ENCODE results near the gene NPBWR2. TPM values are rescaled to one million over a fixed set of nuclear protein-coding genes. Genes with fewer than 3 reads are reported as not detected.

Gene NPBWR2
- total and polyA plus RNA-seq, 2 experiments from 2014 or later = not detected

DNA sequence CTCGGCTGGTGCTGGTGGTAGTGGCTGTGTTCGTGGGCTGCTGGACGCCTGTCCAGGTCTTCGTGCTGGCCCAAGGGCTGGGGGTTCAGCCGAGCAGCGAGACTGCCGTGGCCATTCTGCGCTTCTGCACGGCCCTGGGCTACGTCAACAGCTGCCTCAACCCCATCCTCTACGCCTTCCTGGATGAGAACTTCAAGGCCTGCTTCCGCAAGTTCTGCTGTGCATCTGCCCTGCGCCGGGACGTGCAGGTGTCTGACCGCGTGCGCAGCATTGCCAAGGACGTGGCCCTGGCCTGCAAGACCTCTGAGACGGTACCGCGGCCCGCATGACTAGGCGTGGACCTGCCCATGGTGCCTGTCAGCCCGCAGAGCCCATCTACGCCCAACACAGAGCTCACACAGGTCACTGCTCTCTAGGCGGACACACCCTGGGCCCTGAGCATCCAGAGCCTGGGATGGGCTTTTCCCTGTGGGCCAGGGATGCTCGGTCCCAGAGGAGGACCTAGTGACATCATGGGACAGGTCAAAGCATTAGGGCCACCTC, 8.8 kb downstream of the NPBWR2 start:
- peaks cover 4% of the 10 kb centered on the region for H3K4me1 Mint-ChIP-seq
- peaks cover 4% of the 10 kb centered on the region; the same call in 2 of the 3 replicates for H3K36me3 Mint-ChIP-seq (ENCODE audit: low read depth)
- H3K4me3 Mint-ChIP-seq = no peak overlapping the region
- Histone ChIP-seq H3K27ac (ENCODE audit: low read depth) (no peak overlapping the region), H2AFZ (no peak overlapping the region), H3K79me2 (replicated peaks; ENCODE audit: insufficient read depth) (no peaks in the 10 kb centered on the region), H3K9me2 (ENCODE audit: insufficient read depth) (no peaks in the 10 kb centered on the region), H3K36me3 (ENCODE audit: insufficient read depth) (no peaks in the 10 kb centered on the region), H4K20me1 (replicated peaks; ENCODE audit: insufficient read depth) (no peaks in the 10 kb centered on the region), H3K4me2 (no peak overlapping the region), H3K4me3 (no peak overlapping the region), H3K4me1 (ENCODE audit: insufficient read depth) (no peaks in the 10 kb centered on the region), H3K27me3 (ENCODE audit: insufficient read depth) (peaks cover 16% of the 10 kb centered on the region), H3F3A (replicated peaks; ENCODE audit: low read depth) (peaks cover 7% of the 10 kb centered on the region)
- ATAC-seq = no peak
- no peak overlapping the region for H3K27ac Mint-ChIP-seq
- peaks cover 28% of the 10 kb centered on the region for H3K27me3 Mint-ChIP-seq (ENCODE audit: insufficient read depth, low read depth, poor library complexity)
- H3K9me3 Mint-ChIP-seq = peaks cover 4% of the 10 kb centered on the region
- no peak for DNase-seq (ENCODE audit: low spot score)
- TF ChIP-seq ZNF331 (CRISPR knock-in tag; IDR thresholded peaks at IDR 0.05; ENCODE audit: low read depth) (no peak), NANOG (IDR thresholded peaks at IDR 0.05; ENCODE audit: borderline replicate concordance) (no peak), STAT1 (IDR thresholded peaks at IDR 0.05; ENCODE audit: unreplicated experiment) (no peak), ETS1 (IDR thresholded peaks at IDR 0.05) (no peak), CREB1 (CRISPR knock-in tag; IDR thresholded peaks at IDR 0.05; ENCODE audit: low read depth) (no peak)
- TF ChIP-seq, protein P1, sequence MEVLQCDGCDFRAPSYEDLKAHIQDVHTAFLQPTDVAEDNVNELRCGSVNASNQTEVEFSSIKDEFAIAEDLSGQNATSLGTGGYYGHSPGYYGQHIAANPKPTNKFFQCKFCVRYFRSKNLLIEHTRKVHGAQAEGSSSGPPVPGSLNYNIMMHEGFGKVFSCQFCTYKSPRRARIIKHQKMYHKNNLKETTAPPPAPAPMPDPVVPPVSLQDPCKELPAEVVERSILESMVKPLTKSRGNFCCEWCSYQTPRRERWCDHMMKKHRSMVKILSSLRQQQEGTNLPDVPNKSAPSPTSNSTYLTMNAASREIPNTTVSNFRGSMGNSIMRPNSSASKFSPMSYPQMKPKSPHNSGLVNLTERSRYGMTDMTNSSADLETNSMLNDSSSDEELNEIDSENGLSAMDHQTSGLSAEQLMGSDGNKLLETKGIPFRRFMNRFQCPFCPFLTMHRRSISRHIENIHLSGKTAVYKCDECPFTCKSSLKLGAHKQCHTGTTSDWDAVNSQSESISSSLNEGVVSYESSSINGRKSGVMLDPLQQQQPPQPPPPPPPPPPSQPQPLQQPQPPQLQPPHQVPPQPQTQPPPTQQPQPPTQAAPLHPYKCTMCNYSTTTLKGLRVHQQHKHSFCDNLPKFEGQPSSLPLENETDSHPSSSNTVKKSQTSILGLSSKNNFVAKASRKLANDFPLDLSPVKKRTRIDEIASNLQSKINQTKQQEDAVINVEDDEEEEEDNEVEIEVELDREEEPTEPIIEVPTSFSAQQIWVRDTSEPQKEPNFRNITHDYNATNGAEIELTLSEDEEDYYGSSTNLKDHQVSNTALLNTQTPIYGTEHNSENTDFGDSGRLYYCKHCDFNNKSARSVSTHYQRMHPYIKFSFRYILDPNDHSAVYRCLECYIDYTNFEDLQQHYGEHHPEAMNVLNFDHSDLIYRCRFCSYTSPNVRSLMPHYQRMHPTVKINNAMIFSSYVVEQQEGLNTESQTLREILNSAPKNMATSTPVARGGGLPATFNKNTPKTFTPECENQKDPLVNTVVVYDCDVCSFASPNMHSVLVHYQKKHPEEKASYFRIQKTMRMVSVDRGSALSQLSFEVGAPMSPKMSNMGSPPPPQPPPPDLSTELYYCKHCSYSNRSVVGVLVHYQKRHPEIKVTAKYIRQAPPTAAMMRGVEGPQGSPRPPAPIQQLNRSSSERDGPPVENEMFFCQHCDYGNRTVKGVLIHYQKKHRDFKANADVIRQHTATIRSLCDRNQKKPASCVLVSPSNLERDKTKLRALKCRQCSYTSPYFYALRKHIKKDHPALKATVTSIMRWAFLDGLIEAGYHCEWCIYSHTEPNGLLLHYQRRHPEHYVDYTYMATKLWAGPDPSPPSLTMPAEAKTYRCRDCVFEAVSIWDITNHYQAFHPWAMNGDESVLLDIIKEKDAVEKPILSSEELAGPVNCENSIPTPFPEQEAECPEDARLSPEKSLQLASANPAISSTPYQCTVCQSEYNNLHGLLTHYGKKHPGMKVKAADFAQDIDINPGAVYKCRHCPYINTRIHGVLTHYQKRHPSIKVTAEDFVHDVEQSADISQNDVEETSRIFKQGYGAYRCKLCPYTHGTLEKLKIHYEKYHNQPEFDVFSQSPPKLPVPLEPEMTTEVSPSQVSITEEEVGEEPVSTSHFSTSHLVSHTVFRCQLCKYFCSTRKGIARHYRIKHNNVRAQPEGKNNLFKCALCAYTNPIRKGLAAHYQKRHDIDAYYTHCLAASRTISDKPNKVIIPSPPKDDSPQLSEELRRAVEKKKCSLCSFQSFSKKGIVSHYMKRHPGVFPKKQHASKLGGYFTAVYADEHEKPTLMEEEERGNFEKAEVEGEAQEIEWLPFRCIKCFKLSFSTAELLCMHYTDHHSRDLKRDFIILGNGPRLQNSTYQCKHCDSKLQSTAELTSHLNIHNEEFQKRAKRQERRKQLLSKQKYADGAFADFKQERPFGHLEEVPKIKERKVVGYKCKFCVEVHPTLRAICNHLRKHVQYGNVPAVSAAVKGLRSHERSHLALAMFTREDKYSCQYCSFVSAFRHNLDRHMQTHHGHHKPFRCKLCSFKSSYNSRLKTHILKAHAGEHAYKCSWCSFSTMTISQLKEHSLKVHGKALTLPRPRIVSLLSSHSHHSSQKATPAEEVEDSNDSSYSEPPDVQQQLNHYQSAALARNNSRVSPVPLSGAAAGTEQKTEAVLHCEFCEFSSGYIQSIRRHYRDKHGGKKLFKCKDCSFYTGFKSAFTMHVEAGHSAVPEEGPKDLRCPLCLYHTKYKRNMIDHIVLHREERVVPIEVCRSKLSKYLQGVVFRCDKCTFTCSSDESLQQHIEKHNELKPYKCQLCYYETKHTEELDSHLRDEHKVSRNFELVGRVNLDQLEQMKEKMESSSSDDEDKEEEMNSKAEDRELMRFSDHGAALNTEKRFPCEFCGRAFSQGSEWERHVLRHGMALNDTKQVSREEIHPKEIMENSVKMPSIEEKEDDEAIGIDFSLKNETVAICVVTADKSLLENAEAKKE (CRISPR knock-in tag; IDR thresholded peaks at IDR 0.05) = no peak

Measured in GM23338 (cell line).